Embryonic facial prominence (tissue), 1 donor: Measurements from ENCODE around the gene GABRG3.

ENCODE experiments used
- DNase-seq: peaks from one replicate; pipeline ENCODE4 v3.0.0-alpha.2; 2016; ENCODE audit errors: extremely low spot score

The GABRG3 gene

GRCh38 chr15:27064080-27064479, 93.1 kb downstream of the GABRG3 start:
- DNase-seq = no peak

GRCh38 chr15:27065151-27065550, 94.2 kb downstream of the GABRG3 start:
- no peak for DNase-seq

GRCh38 chr15:27065785-27066184, 94.8 kb downstream of the GABRG3 start:
- no peak for DNase-seq

GRCh38 chr15:27066446-27066845, 95.5 kb downstream of the GABRG3 start:
- no peak for DNase-seq

- DNase-seq = no peak
Observed at GRCh38 chr15:27067175-27067574, 96.2 kb downstream of the GABRG3 start.

- no peak for DNase-seq
Observed at GRCh38 chr15:27070841-27071240, 99.9 kb downstream of the GABRG3 start.

GRCh38 chr15:27074179-27074578, 103.2 kb downstream of the GABRG3 start:
- no peak for DNase-seq

- DNase-seq = no peak
Observed at GRCh38 chr15:27077790-27078189, 106.8 kb downstream of the GABRG3 start.

- no peak for DNase-seq
Observed at GRCh38 chr15:27081676-27082418, 110.9 kb downstream of the GABRG3 start.

- DNase-seq = no peak
Observed at GRCh38 chr15:27082526-27082925, 111.5 kb downstream of the GABRG3 start.

GRCh38 chr15:27084844-27085243, 113.9 kb downstream of the GABRG3 start:
- no peak for DNase-seq

- DNase-seq = no peak
Observed at GRCh38 chr15:27086149-27086548, 115.2 kb downstream of the GABRG3 start.

GRCh38 chr15:27086805-27087204, 115.8 kb downstream of the GABRG3 start:
- DNase-seq = no peak

- DNase-seq = no peak
Observed at GRCh38 chr15:27087651-27088583, 116.9 kb downstream of the GABRG3 start.

- DNase-seq = no peak
Observed at GRCh38 chr15:27088584-27089232, 117.7 kb downstream of the GABRG3 start.

- DNase-seq = no peak
Observed at GRCh38 chr15:27089233-27089586, 118.2 kb downstream of the GABRG3 start.

- no peak for DNase-seq
Observed at GRCh38 chr15:27089676-27090075, 118.7 kb downstream of the GABRG3 start.

GRCh38 chr15:27091270-27091940, 120.4 kb downstream of the GABRG3 start:
- DNase-seq = no peak

- DNase-seq = no peak
Observed at GRCh38 chr15:27092390-27092789, 121.4 kb downstream of the GABRG3 start.

GRCh38 chr15:27094235-27094634, 123.3 kb downstream of the GABRG3 start:
- DNase-seq = no peak

- DNase-seq = no peak
Observed at GRCh38 chr15:27095886-27096624, 125.1 kb downstream of the GABRG3 start.
